ENCODE measurements around the gene CDON.

The CDON gene

DNA sequence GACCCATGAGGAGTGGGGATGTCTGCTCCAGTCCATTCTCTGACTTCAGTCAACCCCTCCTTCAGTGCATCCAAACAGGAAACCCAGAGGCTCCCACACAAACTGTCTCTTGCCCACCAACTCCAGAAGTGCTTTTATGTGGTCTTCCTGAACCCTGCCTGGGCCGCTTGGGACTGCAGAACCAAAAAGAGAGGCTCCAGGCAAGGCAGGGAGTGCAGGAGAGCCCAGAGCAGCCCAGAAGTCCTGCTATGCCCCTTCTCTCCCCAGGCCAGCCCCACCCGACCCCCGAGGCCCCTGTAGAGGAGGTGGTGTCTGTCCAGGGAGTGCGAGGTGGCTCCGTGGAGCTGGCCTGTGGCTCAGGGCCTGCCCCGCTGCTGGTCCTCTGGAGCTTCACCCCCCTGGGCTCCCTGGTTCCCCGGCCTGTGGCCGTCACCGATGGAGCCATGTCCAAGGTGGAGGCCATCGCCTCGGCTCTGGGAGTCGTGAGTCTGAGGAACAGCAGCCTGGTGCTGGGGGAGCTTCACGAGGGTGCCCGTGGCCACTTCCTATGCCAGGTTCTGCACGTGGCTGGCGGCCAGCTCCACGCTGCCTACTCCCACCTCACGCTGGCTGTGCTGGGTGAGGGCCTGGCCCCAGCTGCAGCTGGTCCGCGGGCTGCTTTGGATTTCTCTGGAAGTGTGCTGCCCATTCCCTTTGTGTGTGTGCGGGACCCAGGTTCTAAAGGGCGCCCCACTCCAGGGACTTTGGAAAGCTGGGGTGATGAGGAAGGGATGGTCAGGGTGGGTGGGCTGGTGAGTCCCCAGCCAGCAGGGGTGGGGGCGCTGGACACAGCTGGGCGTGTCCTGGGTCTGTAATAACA is 115.0 kb downstream of the CDON start:
- no peak for TF ChIP-seq CTCF (conservative IDR thresholded peaks at IDR 0.05; ENCODE audit: control insufficient read depth, insufficient read depth, low read depth, low read length)
- no peak for DNase-seq (ENCODE audit: low read depth)
- no peak overlapping the region for H3K4me3 ChIP-seq (ENCODE audit: control insufficient read depth, low read depth, low read length)

GRCh38 chr11:125946712-125947418 is 115.8 kb downstream of the CDON start:
- TF ChIP-seq CTCF (conservative IDR thresholded peaks at IDR 0.05; ENCODE audit: control insufficient read depth, insufficient read depth, low read depth, low read length): no peak
- no peak overlapping the region for H3K4me3 ChIP-seq (ENCODE audit: control insufficient read depth, low read depth, low read length)
- no peak for DNase-seq (ENCODE audit: low read depth)

DNA sequence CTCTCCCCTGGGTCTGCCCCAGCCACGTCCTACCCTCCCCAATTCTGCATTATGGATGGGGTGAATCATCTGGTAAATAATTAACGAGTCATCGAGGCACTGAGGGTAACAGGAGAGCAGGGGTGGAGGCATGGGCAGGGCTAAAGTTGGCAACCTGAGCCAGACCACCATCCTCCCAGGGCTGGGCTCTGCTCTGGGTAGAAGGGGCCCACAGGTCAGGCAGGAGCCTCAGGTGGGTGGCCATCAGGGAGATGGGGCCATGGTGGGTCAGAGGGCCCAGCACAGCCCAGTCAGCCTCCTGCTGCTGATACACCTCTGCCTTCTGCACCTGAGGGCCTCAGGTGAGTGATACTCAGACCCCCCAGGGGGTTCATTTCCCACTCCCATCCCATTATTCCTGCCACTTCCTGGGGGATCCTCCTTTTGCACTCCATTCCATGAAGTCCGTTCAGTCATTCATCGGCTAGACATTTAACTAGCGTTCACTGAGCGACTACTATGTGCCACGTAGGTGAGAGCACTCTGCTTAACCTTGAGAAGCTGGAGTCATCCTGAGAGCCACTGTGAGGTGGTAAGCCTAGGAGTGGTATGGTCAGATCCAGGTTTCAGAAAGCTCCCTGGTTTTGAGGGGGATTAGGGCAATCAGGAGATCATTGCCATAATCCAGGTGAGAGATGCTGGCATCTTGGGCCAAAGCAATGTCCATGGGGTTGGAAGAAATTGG is 116.7 kb downstream of the CDON start, which contains the start of gene VSIG10L2:
Gene VSIG10L2 (plus strand): TSS at position 248 of the 724 bp plus-strand sequence. CDS start 12 bp downstream, at position 260.
- no peak within 1 kb of the TSS for H3K4me3 ChIP-seq (ENCODE audit: control insufficient read depth, low read depth, low read length)
- no peak for DNase-seq (ENCODE audit: low read depth)
- TF ChIP-seq CTCF (conservative IDR thresholded peaks at IDR 0.05; ENCODE audit: control insufficient read depth, insufficient read depth, low read depth, low read length): no peak

- H3K4me3 ChIP-seq (ENCODE audit: control insufficient read depth, low read depth, low read length): no peak overlapping the region
- TF ChIP-seq CTCF (conservative IDR thresholded peaks at IDR 0.05; ENCODE audit: control insufficient read depth, insufficient read depth, low read depth, low read length): no peak
- DNase-seq (ENCODE audit: low read depth): no peak
These were observed 117.5 kb downstream of the CDON start for GRCh38 chr11:125945011-125945796.

DNA sequence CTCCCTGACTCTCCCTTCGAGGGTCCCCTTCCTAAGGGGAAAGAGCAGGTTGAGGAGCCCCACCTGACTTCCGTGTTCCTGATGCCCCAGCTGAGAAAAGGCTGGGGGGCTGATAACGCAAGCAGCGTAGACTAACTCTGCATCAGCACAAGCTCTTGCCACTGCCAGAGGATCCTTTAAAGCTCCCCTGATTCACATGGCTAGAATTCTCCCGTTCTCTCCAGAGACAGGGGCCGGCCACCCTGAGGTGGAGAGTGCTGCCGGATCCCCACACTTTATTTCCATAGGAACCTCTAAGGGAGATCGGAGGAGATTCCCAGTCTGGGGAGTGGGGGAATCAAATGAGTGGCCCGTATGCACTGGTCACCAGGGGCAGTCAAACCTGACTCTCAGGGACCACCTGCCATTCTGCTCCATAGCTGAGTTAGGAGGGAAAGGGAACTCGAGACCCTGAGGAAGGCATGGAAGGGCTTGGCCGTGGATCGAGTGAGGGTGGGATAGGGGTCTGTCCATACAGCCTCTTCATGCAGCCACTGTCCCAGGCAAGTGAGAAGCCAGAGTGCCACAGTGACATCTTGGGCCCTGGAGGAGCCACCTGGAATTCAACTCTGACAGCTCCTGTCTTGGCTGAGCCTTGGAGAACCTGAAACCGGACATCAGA is 118.2 kb downstream of the CDON start:
- H3K4me3 ChIP-seq (ENCODE audit: control insufficient read depth, low read depth, low read length): no peak overlapping the region
- no peak for TF ChIP-seq CTCF (conservative IDR thresholded peaks at IDR 0.05; ENCODE audit: control insufficient read depth, insufficient read depth, low read depth, low read length)
- no peak for DNase-seq (ENCODE audit: low read depth)

Measured in fibroblast of mammary gland (primary cell).